Measurements from ENCODE around the gene HIGD1B. TPM values are rescaled to one million over a fixed set of nuclear protein-coding genes. Genes with fewer than 3 reads are reported as not detected.

HIGD1B gene
- total and polyA plus RNA-seq, 2 of the 13 experiments (the other 11 are each of a cell fraction or from before 2014, with no cell fraction given), result not detected

- Histone ChIP-seq H3K9me3 (ENCODE audit: low read length) (no peaks in the 10 kb centered on the region), H3K4me2 (ENCODE audit: low read depth, low read length) (no peak overlapping the region), H3K79me2 (ENCODE audit: insufficient read depth, low read length) (peaks cover 38% of the 10 kb centered on the region), H3K9ac (ENCODE audit: insufficient read depth, low read depth, low read length) (no peak overlapping the region), H3K27ac (ENCODE audit: extremely low read length, insufficient read depth, low read length) (no peak overlapping the region), H2AFZ (ENCODE audit: low read length) (no peak overlapping the region), H3K4me1 (ENCODE audit: insufficient read depth, low read length) (peaks cover 22% of the 10 kb centered on the region), H4K20me1 (ENCODE audit: insufficient read depth, low read length) (peaks cover 22% of the 10 kb centered on the region), H3K36me3 (replicated peaks in 1 of 2; ENCODE audit: control insufficient read depth in 1 of 2, insufficient read depth in 2 of 2, low read length in 2 of 2) (peaks cover 31 to 62% of the 10 kb centered on the region in 2 experiments), H3K27me3 (ENCODE audit: control insufficient read depth in 1 of 2, insufficient read depth in 2 of 2, low read length in 2 of 2) (no peaks in the 10 kb centered on the region), H3K4me3 (replicated peaks in 1 of 3; ENCODE audit: insufficient read depth in 1 of 3, low read depth in 2 of 3, low read length in 3 of 3) (no peak overlapping the region)
- in situ Hi-C loops (cut with HindIII; ENCODE audit: extremely low pct_ligation_motif_present, low pct_unique_long_range_greater_than_20kb), result no loop called here
- no peak for DNase-seq (ENCODE audit: low spot score)
- no peak for ATAC-seq
- no peak for FAIRE-seq
- ChIA-PET CTCF (ENCODE audit: low intra/inter-chr PET ratio, low total read pairs) (no interaction called here), POLR2A (no interaction called here)
- intact Hi-C loops (cut with micrococcal nuclease; ENCODE audit: unreplicated experiment), result no loop called here
- BruUV-seq (replicated peaks), result no TSS peak
- TF ChIP-seq ZKSCAN5 (CRISPR knock-in tag; IDR thresholded peaks at IDR 0.05) (no peak), BHLHE40 (IDR thresholded peaks at IDR 0.05; ENCODE audit: low read length) (no peak)
- WGBS (ENCODE audit: low lambda C conversion rate), result 96% methylated on average over 1 of the region's 1 CpG
Measured at GRCh38 chr17:44887016-44887415, 39.3 kb downstream of the HIGD1B start.

GRCh38 chr17:44887971-44888954 is 40.6 kb downstream of the HIGD1B start:
- Histone ChIP-seq H3K4me1 (ENCODE audit: insufficient read depth, low read length) (peaks cover 22% of the 10 kb centered on the region), H3K9me3 (ENCODE audit: low read length) (no peaks in the 10 kb centered on the region), H3K79me2 (ENCODE audit: insufficient read depth, low read length) (peaks cover 38% of the 10 kb centered on the region), H2AFZ (ENCODE audit: low read length) (no peak overlapping the region), H3K4me3 (replicated peaks in 1 of 3; ENCODE audit: insufficient read depth in 1 of 3, low read depth in 2 of 3, low read length in 3 of 3) (peak overlapping the region in 1 of 3 experiments; percentile 9; a peak in 1 of 6 replicates), H3K27me3 (ENCODE audit: control insufficient read depth in 1 of 2, insufficient read depth in 2 of 2, low read length in 2 of 2) (no peaks in the 10 kb centered on the region), H3K36me3 (replicated peaks in 1 of 2; ENCODE audit: control insufficient read depth in 1 of 2, insufficient read depth in 2 of 2, low read length in 2 of 2) (peaks cover 28 to 59% of the 10 kb centered on the region in 2 experiments), H3K4me2 (ENCODE audit: low read depth, low read length) (peak overlapping the region; percentile 25; the same call in 1 of the 2 replicates), H3K27ac (ENCODE audit: extremely low read length, insufficient read depth, low read length) (no peak overlapping the region), H3K9ac (ENCODE audit: insufficient read depth, low read depth, low read length) (no peak overlapping the region), H4K20me1 (ENCODE audit: insufficient read depth, low read length) (peaks cover 22% of the 10 kb centered on the region)
- 88% methylated on average over 10 of the region's 10 CpGs for WGBS (ENCODE audit: low lambda C conversion rate)
- peak; percentile 59 for ATAC-seq
- POLR2A ChIA-PET, result no interaction called here
- BruUV-seq (replicated peaks), result no TSS peak
- peak; percentile 37 for FAIRE-seq
- CTCF ChIA-PET (ENCODE audit: low intra/inter-chr PET ratio, low total read pairs), result no interaction called here
- DNase-seq (ENCODE audit: low spot score), result no peak
- in situ Hi-C loops (cut with HindIII; ENCODE audit: extremely low pct_ligation_motif_present, low pct_unique_long_range_greater_than_20kb), result no loop called here
- intact Hi-C loops (cut with micrococcal nuclease; ENCODE audit: unreplicated experiment), result no loop called here
- TF ChIP-seq TFDP2 (CRISPR knock-in tag; IDR thresholded peaks at IDR 0.05), result 0 out of 2 replicates have a peak, but pooled peaks have one; percentile 11
- TF ChIP-seq PLSCR1 (CRISPR knock-in tag; IDR thresholded peaks at IDR 0.05; ENCODE audit: borderline replicate concordance), result no peak
- no peak for TF ChIP-seq TIGD3 (CRISPR knock-in tag; IDR thresholded peaks at IDR 0.05; ENCODE audit: borderline replicate concordance)
- TF ChIP-seq ZBTB44 (CRISPR knock-in tag; IDR thresholded peaks at IDR 0.05), result no peak
- peak; percentile 11; the same call in 1 of the 2 replicates for TF ChIP-seq ZNF317 (CRISPR knock-in tag; IDR thresholded peaks at IDR 0.05)
- TF ChIP-seq ZNF781 (CRISPR knock-in tag; IDR thresholded peaks at IDR 0.05; ENCODE audit: borderline replicate concordance, not compliant biosample characterization), result no peak
- TF ChIP-seq ZNF121 (CRISPR knock-in tag; IDR thresholded peaks at IDR 0.05), result no peak

Measured in HepG2 (cell line).